B cell (primary cell): ENCODE data around the gene SKAP2. TPM values are rescaled to one million over a fixed set of nuclear protein-coding genes. Genes with fewer than 3 reads are reported as not detected.

Experiments used
- ATAC-seq: fragments of 200-7000 bp; cut with Tn5 transposase; one replicate; pipeline ENCODE4 v1.10.0; 2021; ENCODE audit warnings: low read depth, mild to moderate bottlenecking, moderate number of reproducible peaks, moderate library complexity
- CTCF ChIA-PET: fragments of 350-600 bp; sonication (Branson Sonifier 250); formaldehyde crosslinking; loops from one replicate; lab custom pipeline; 2021; ENCODE audit warnings: antibody characterized with exemption, inconsistent platforms; lab: Charles Lee
- POLR2A ChIA-PET: fragments of 350-600 bp; sonication (Branson Sonifier 250); formaldehyde crosslinking; loops from one replicate; lab custom pipeline; 2021; ENCODE audit warnings: antibody characterized with exemption; lab: Charles Lee
- DNase-seq: peaks from one replicate; pipeline ENCODE4 v3.0.0; 2013
- H2AFZ ChIP-seq: 2 replicates; pipeline ENCODE4 v1.6.1; 2012; ENCODE audit warnings: mild to moderate bottlenecking, low read depth, low read length; ENCODE audit not compliant: insufficient read depth, poor library complexity, severe bottlenecking
- H3K27ac ChIP-seq, 2 donors: 1 replicate in 1 of 2; 2 replicates in 1 of 2; pipeline ENCODE4 v1.5.1; 2012 to 2013; ENCODE audit warnings: low read length in 2 of 2, mild to moderate bottlenecking in 2 of 2, moderate library complexity in 1 of 2
- H3K27me3 ChIP-seq, 4 experiments: fragments of 200-600 bp in 1 of 4; sonication (generic) in 1 of 4; replicated peaks in 1 of 4; 1 replicate in 2 of 4; 2 replicates in 2 of 4; pipeline versions ENCODE4 v1.6.1 to v1.7.0; 2013 to 2016; ENCODE audit warnings: low read length in 3 of 4, mild to moderate bottlenecking in 2 of 4, mixed read lengths in 1 of 4, moderate library complexity in 1 of 4; ENCODE audit not compliant: insufficient read depth in 4 of 4, control insufficient read depth in 3 of 4; ENCODE audit errors: control extremely low read depth in 1 of 4
- H3K36me3 ChIP-seq, 2 experiments: replicated peaks in 1 of 2; 1 replicate in 1 of 2; 2 replicates in 1 of 2; pipeline versions ENCODE4 v1.6.1 to v1.7.1; 2013; ENCODE audit warnings: low read length in 1 of 2; ENCODE audit not compliant: insufficient read depth in 2 of 2, control insufficient read depth in 1 of 2; ENCODE audit errors: control extremely low read depth in 1 of 2, extremely low read depth in 1 of 2
- H3K4me1 ChIP-seq, 2 donors: fragments of 200-600 bp in 1 of 2; sonication (generic) in 1 of 2; 1 replicate in 1 of 2; 2 replicates in 1 of 2; pipeline versions ENCODE4 v1.5.1 to v1.6.1; 2013 to 2017; ENCODE audit warnings: low read length in 2 of 2; ENCODE audit not compliant: control insufficient read depth in 2 of 2, insufficient read depth in 2 of 2
- H3K4me2 ChIP-seq: replicated peaks from 2 replicates; pipeline ENCODE3; 2012; ENCODE audit warnings: mild to moderate bottlenecking, low read depth, low read length; ENCODE audit not compliant: poor library complexity, severe bottlenecking
- H3K4me3 ChIP-seq, 5 experiments: fragments of 200-600 bp in 1 of 5; sonication (generic) in 1 of 5; 1 replicate in 3 of 5; 2 replicates in 2 of 5; pipeline versions ENCODE4 v1.5.1 to v1.7.0; 2011 to 2016; ENCODE audit warnings: low read length in 4 of 5, mild to moderate bottlenecking in 4 of 5, low read depth in 2 of 5, control low read depth in 1 of 5, moderate library complexity in 1 of 5; ENCODE audit not compliant: insufficient read depth in 1 of 5; ENCODE audit errors: control extremely low read depth in 1 of 5, extremely low read depth in 1 of 5
- H3K79me2 ChIP-seq: fragments of 200-600 bp; sonication (generic); one replicate; pipeline ENCODE4 v1.6.0; 2016; ENCODE audit warnings: low read length; ENCODE audit not compliant: control insufficient read depth, insufficient read depth
- H3K9ac ChIP-seq: fragments of 200-600 bp; sonication (generic); 2 replicates; pipeline ENCODE4 v1.6.1; 2017; ENCODE audit warnings: mild to moderate bottlenecking, low read length, moderate library complexity
- H3K9me3 ChIP-seq, 3 donors: one replicate each; pipeline versions ENCODE4 v1.6.1 to v1.7.1; 2013; ENCODE audit warnings: low read length in 2 of 3; ENCODE audit not compliant: control insufficient read depth in 2 of 3, insufficient read depth in 1 of 3; ENCODE audit errors: control extremely low read depth in 1 of 3
- H4K20me1 ChIP-seq: 2 replicates; pipeline ENCODE4 v1.6.0; 2012; ENCODE audit warnings: mild to moderate bottlenecking, low read length; ENCODE audit not compliant: insufficient read depth, control insufficient read depth, poor library complexity, severe bottlenecking
- H3K27ac Mint-ChIP-seq: one replicate; pipeline ENCODE4 v1.8.0; 2021; ENCODE audit warnings: mixed read lengths
- H3K27me3 Mint-ChIP-seq: one replicate; pipeline ENCODE4 v1.8.0; 2021; ENCODE audit warnings: mixed read lengths
- H3K4me1 Mint-ChIP-seq: one replicate; pipeline ENCODE4 v1.8.0; 2021; ENCODE audit warnings: mixed read lengths
- H3K4me3 Mint-ChIP-seq: one replicate; pipeline ENCODE4 v1.8.0; 2021; ENCODE audit warnings: mixed read lengths
- H3K9me3 Mint-ChIP-seq: one replicate; pipeline ENCODE4 v1.8.0; 2022; ENCODE audit warnings: mixed read lengths; ENCODE audit not compliant: insufficient read depth
- CTCF ChIP-seq: fragments of 200-600 bp; IDR thresholded peaks from one replicate; pipeline ENCODE4 v1.8.0; 2022; ENCODE audit warnings: antibody characterized with exemption, mild to moderate bottlenecking
- EZH2 ChIP-seq: IDR thresholded peaks from 2 replicates; pipeline ENCODE4 v1.6.1; 2012; ENCODE audit warnings: borderline replicate concordance, low read depth, mild to moderate bottlenecking, moderate library complexity, low read length; ENCODE audit not compliant: insufficient read depth, poor library complexity, severe bottlenecking
- WGBS: methylation state at CpG from one replicate; pipeline ENCODE4 v1.1.5; 2013; ENCODE audit warnings: missing lambda C conversion rate; ENCODE audit not compliant: insufficient coverage; 5-methylcytosine and 5-hydroxymethylcytosine counted together
- intact Hi-C: fragments of 100-400 bp; cut with micrococcal nuclease; formaldehyde crosslinking; loops from one replicate; pipeline ENCODE4 v1.10.0; 2022
- polyA plus RNA-seq: library from polyadenylated mRNA; depleted of rRNA; stranded (reverse); fragments of >200 nt; gene quantifications from 2 replicates; pipeline ENCODE4 v1.2.3, GENCODE V29; 2012
- total RNA-seq, 2 donors: library from RNA; stranded (reverse); fragments of 120-200 nt in 1 of 2; gene quantifications; 1 replicate in 1 of 2; 2 replicates in 1 of 2; pipeline versions ENCODE4 v1.2.3 to v1.2.4, GENCODE V29; 2013 to 2022

The SKAP2 gene
- total and polyA plus RNA-seq, 2 donors (not counting 1 experiment from before 2014, with no cell fraction given): 12.8 to 58.4 TPM

DNA sequence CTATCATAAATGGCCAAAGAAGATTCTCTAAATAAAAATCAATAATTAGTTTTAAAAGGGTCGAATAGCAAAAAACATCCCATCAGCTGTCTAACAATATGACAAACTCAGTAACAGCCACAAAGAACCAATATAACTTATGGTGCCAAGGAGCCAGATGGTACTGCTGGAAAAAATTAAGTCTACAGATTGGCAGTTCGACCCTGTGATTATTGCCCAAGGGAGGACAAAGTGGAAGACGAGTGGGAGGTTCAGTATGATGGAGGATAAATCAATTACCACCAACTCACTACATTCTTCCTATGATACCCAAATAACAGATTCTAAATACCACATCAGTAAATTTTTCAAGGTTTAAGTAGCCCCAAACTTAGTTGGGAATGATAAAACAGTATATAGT lies 49.0 kb downstream of the SKAP2 start:
- peaks cover 0 to 1% of the 10 kb centered on the region in 2 experiments for H3K36me3 ChIP-seq

GRCh38 chr7:26813432-26813831 lies 51.0 kb downstream of the SKAP2 start:
- Histone ChIP-seq H3K9ac (no peak overlapping the region), H3K79me2 (peaks cover 11% of the 10 kb centered on the region), H3K4me1 (no peaks in the 10 kb centered on the region), H3K27ac (no peak overlapping the region), H4K20me1 (peaks cover 4% of the 10 kb centered on the region), H3K4me3 (no peak overlapping the region), H3K27me3 (no peaks in the 10 kb centered on the region), H3K36me3 (peaks cover 3 to 7% of the 10 kb centered on the region in 2 experiments), H3K4me2 (no peak overlapping the region), H3K9me3 (no peaks in the 10 kb centered on the region), H2AFZ (no peak overlapping the region)
- H3K4me3 Mint-ChIP-seq: no peak overlapping the region
- H3K4me1 Mint-ChIP-seq: peaks cover 8% of the 10 kb centered on the region
- TF ChIP-seq CTCF (no peak), EZH2 (no peak)
- 100% methylated on average over 1 of the region's 2 CpGs for WGBS
- no peak overlapping the region for H3K27ac Mint-ChIP-seq
- no peaks in the 10 kb centered on the region for H3K9me3 Mint-ChIP-seq
- DNase-seq: no peak
- CTCF ChIA-PET: interaction anchor here (1.3 kb wide), 1 partner anchor 921 kb away, joined by 3 read pairs; no protein-coding TSS in a partner anchor
- POLR2A ChIA-PET: interaction anchor here (0.6 kb wide), 1 partner anchor 1446 kb away, joined by 3 read pairs; no protein-coding TSS in a partner anchor
- H3K27me3 Mint-ChIP-seq: no peaks in the 10 kb centered on the region
- intact Hi-C loops: no loop called here
- no peak for ATAC-seq

More for the DNA sequence above, 49.0 kb downstream of the SKAP2 start:
- intact Hi-C loops: no loop called here
- H3K79me2 ChIP-seq: peaks cover 17% of the 10 kb centered on the region
- Mint-ChIP-seq H3K27me3 (no peaks in the 10 kb centered on the region), H3K9me3 (no peaks in the 10 kb centered on the region), H3K4me1 (peaks cover 13% of the 10 kb centered on the region), H3K4me3 (no peak overlapping the region), H3K27ac (no peak overlapping the region)
- ATAC-seq: no peak
- no peaks in the 10 kb centered on the region for H3K27me3 ChIP-seq
- no peaks in the 10 kb centered on the region for H3K9me3 ChIP-seq
- no peak for DNase-seq
- peaks cover 4% of the 10 kb centered on the region for H4K20me1 ChIP-seq
- no peak overlapping the region for H2AFZ ChIP-seq
- no peak overlapping the region for H3K27ac ChIP-seq
- POLR2A ChIA-PET: no interaction called here
- TF ChIP-seq CTCF (no peak), EZH2 (no peak)
- no peaks in the 10 kb centered on the region for H3K4me1 ChIP-seq
- CTCF ChIA-PET: no interaction called here
- H3K9ac ChIP-seq: no peak overlapping the region
- H3K4me2 ChIP-seq: no peak overlapping the region
- WGBS: no CpG with 5 or more reads among the region's 3 CpGs
- H3K4me3 ChIP-seq: no peak overlapping the region
